Large intestine (tissue), 3 donors: Measurements from ENCODE around the gene AXL. TPM values are rescaled to one million over a fixed set of nuclear protein-coding genes. Genes with fewer than 3 reads are reported as not detected.

ENCODE experiments used
- DNase-seq, 2 donors: peaks; one replicate each; pipeline versions ENCODE4 v3.0.0 to v3.0.0-alpha.2; 2013
- H3K27ac ChIP-seq: one replicate; pipeline ENCODE4 v1.5.1; 2013; ENCODE audit warnings: low read length
- H3K27me3 ChIP-seq: 2 replicates; pipeline ENCODE4 v1.6.1; 2013; ENCODE audit warnings: low read length; ENCODE audit not compliant: control insufficient read depth, insufficient read depth
- H3K36me3 ChIP-seq: 2 replicates; pipeline ENCODE4 v1.6.1; 2013; ENCODE audit warnings: low read length; ENCODE audit not compliant: control insufficient read depth, insufficient read depth
- H3K4me1 ChIP-seq: one replicate; pipeline ENCODE4 v1.6.1; 2013; ENCODE audit warnings: low read length; ENCODE audit not compliant: control insufficient read depth, insufficient read depth
- H3K4me3 ChIP-seq: one replicate; pipeline ENCODE4 v1.5.1; 2013; ENCODE audit warnings: low read length
- H3K9me3 ChIP-seq: one replicate; pipeline ENCODE4 v1.6.1; 2013; ENCODE audit warnings: mild to moderate bottlenecking, low read depth, low read length, moderate library complexity; ENCODE audit not compliant: control insufficient read depth
- WGBS: methylation state at CpG from one replicate; pipeline ENCODE4 v1.1.5; 2013; ENCODE audit warnings: low lambda C conversion rate; ENCODE audit not compliant: insufficient coverage; 5-methylcytosine and 5-hydroxymethylcytosine counted together
- polyA plus RNA-seq: library from polyadenylated mRNA; unstranded; fragments of 120-200 nt; gene quantifications from one replicate; pipeline ENCODE4 v1.2.1, GENCODE V29; 2013

The AXL gene
- polyA plus RNA-seq, 1 donor = 16.0 TPM

- Histone ChIP-seq H3K9me3 (no peaks in the 10 kb centered on the region), H3K27me3 (no peaks in the 10 kb centered on the region), H3K4me1 (peaks cover 35% of the 10 kb centered on the region), H3K36me3 (peaks cover 96% of the 10 kb centered on the region), H3K4me3 (no peak overlapping the region), H3K27ac (peak overlapping the region; percentile 87)
- no CpG with 5 or more reads among the region's 4 CpGs for WGBS
- DNase-seq = peak; percentile 54 to 73
Observed at GRCh38 chr19:41298348-41298964, 79.4 kb downstream of the AXL start.

DNA sequence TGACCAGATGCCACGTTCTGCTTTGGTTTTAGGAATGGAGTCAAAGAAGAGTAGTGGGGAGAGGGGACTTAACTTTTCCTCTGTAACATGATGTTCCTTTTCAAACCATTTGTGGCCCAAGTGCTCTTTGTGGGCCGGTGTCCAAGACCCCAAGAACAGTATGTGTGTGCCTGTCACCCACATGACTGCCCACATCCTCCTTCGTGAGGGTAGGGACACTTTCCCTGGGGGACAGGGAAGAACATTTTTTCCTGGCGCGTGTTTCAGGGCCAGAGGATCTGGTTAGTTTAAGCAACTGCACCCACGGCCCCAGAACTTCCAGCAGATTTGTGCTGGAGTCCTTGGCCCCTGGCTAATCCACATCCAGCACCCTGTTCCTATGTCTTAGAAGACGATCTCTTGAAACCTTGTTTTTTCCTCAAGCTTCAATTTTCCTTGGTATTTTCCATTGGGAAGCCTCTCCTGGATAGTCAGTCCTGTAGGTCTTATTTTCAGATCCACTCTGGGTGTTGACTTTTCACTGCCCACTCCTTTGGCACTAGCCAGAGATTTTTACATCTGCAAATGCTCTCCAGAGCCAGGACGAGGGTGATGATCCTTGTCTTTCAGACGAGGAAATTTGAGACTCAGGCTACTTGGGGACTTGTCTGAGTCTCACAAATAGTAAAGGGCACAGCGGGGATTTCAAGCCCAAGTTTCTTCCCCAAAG, 80.2 kb downstream of the AXL start:
- DNase-seq = no peak
- Histone ChIP-seq H3K27me3 (no peaks in the 10 kb centered on the region), H3K36me3 (peaks cover 96% of the 10 kb centered on the region), H3K4me1 (peaks cover 33% of the 10 kb centered on the region), H3K9me3 (no peaks in the 10 kb centered on the region), H3K27ac (peak overlapping the region; percentile 87), H3K4me3 (no peak overlapping the region)
- WGBS = no CpG with 5 or more reads among the region's 10 CpGs

DNA sequence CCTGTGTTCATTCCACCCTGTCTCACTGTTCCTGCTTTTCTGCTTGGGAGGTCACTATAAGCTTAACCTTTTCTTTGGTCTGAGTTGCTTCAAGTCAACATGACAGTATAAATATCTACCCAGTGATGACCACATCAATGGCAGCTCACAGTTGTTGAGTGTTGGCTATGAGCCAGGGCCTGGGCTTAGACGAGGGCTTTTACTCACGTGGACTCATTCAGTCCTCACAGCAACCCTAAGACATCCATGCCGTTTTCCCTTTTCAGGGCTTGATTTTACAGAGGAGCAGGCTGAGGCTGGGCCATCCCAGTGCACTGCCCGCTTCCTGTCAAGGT, 80.7 kb downstream of the AXL start:
- no peaks in the 10 kb centered on the region for H3K9me3 ChIP-seq
- 100% methylated on average over 1 of the region's 4 CpGs for WGBS
- peak in 1 of 2 donors; percentile 33 for DNase-seq
- no peak overlapping the region for H3K4me3 ChIP-seq
- H3K27ac ChIP-seq = no peak overlapping the region
- H3K27me3 ChIP-seq = no peaks in the 10 kb centered on the region
- peaks cover 96% of the 10 kb centered on the region for H3K36me3 ChIP-seq
- peaks cover 28% of the 10 kb centered on the region for H3K4me1 ChIP-seq

DNA sequence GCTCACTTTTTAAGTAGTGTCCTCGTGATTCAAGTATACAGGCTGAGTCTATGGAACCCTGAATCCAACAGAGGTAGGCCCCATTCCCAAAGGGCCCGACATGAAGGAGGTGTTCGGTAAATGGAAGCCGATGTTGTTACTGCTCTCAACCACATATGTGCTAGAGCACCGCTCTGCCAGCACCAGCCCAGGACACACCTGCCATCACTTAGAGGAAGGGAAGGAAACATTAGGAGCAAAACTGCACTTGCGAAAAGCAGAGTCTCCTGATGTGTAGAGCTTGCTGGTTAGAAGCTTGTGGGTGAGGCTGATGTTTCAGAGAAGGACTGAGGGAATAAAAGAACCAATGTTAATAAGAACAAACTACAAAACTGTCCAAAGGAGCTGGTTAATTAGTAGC, 81.5 kb downstream of the AXL start:
- 100% methylated on average over 2 of the region's 6 CpGs for WGBS
- no peak for DNase-seq

DNA sequence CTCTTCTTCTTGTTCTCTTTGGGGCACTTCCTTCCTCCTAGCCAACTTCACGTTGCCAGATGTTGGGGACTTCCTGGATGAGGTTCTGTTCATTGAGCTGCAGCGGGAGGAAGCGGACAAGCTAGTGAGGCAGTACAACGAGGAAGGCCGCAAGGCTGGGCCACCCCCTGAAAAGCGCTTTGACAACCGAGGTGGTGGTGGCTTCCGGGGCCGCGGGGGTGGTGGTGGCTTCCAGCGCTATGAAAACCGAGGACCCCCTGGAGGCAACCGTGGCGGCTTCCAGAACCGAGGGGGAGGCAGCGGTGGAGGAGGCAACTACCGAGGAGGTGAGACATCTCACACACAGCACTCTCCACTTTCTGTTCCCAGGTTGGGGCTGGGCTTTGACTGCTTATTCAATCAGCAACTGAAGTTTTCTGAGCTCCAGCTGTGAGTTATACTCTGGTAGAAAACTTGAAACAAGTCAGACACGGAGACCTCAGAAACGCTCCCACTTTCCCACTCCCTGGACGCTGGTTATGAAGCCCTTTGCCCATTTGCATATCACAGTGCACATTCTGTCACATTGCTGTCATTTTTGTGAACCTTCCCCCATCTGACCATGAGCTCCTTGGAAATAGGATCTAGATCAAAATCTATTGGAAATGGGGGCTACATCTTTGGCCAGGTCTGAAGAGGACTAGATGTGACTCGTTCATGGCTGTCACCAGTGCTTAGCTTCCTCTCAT, 83.8 kb downstream of the AXL start:
- peaks cover 94% of the 10 kb centered on the region for H3K36me3 ChIP-seq
- no peaks in the 10 kb centered on the region for H3K27me3 ChIP-seq
- WGBS = 80% methylated on average over 1 of the region's 21 CpGs
- H3K27ac ChIP-seq = no peak overlapping the region
- DNase-seq = no peak
- H3K4me1 ChIP-seq = peaks cover 8% of the 10 kb centered on the region
- no peak overlapping the region for H3K4me3 ChIP-seq
- no peaks in the 10 kb centered on the region for H3K9me3 ChIP-seq

More for the DNA sequence above, 81.5 kb downstream of the AXL start:
- Histone ChIP-seq H3K4me1 (peaks cover 20% of the 10 kb centered on the region), H3K27ac (no peak overlapping the region), H3K4me3 (no peak overlapping the region), H3K36me3 (peaks cover 96% of the 10 kb centered on the region), H3K27me3 (no peaks in the 10 kb centered on the region), H3K9me3 (no peaks in the 10 kb centered on the region)

- Histone ChIP-seq H3K27ac (no peak overlapping the region), H3K9me3 (no peaks in the 10 kb centered on the region), H3K36me3 (peaks cover 88% of the 10 kb centered on the region), H3K27me3 (no peaks in the 10 kb centered on the region), H3K4me3 (no peak overlapping the region), H3K4me1 (peaks cover 4% of the 10 kb centered on the region)
- DNase-seq = no peak
- no CpG with 5 or more reads among the region's 14 CpGs for WGBS
Observed at GRCh38 chr19:41303954-41304353, 84.9 kb downstream of the AXL start.

GRCh38 chr19:41304706-41305483, 85.9 kb downstream of the AXL start:
- Histone ChIP-seq H3K4me3 (no peak overlapping the region), H3K36me3 (peaks cover 79% of the 10 kb centered on the region), H3K9me3 (no peaks in the 10 kb centered on the region), H3K27ac (no peak overlapping the region), H3K27me3 (no peaks in the 10 kb centered on the region), H3K4me1 (peaks cover 9% of the 10 kb centered on the region)
- no peak for DNase-seq
- no CpG with 5 or more reads among the region's 4 CpGs for WGBS

DNA sequence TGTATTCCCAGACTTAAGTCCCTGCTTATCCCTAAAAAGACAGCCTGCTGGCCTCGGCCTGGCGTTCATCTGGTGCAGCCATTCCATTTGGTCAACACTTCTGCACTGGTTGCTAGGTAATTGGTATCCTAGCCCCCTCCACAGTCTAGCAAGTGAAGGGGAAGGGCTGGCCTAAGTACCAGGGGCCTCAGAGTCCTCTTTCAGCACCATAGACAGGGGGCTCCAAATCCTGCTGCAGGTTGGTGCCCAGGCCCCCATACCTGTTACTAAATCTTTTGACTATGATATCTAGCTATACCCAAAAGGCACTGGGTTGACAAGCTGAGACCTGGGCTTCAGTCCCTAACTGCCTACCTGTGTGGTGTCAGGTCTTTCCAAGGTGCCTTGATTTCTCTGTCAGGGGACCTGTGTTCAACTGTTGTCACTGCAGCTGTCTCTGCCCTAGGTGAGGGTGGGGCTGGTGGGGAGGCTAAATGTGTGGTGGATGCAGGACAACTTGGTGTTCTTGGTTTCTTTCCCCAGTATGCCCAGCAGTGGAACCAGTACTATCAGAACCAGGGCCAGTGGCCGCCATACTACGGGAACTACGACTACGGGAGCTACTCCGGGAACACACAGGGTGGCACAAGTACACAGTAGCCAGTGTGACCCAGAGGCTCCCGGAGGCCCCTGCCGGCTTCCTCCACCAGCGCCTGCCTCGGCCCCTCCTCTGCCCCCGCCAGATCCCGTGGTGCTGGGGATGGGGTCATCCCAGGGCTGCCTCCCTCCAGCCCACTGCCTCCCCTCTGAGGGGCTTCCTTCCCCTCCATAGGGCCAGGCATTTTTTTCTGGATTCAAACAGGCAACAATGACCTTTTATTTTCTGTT, 87.1 kb downstream of the AXL start:
- no peaks in the 10 kb centered on the region for H3K27me3 ChIP-seq
- WGBS = no CpG with 5 or more reads among the region's 13 CpGs
- no peak for DNase-seq
- no peaks in the 10 kb centered on the region for H3K9me3 ChIP-seq
- peaks cover 66% of the 10 kb centered on the region for H3K36me3 ChIP-seq
- H3K27ac ChIP-seq = no peak overlapping the region
- peaks cover 15% of the 10 kb centered on the region for H3K4me1 ChIP-seq
- H3K4me3 ChIP-seq = no peak overlapping the region

DNA sequence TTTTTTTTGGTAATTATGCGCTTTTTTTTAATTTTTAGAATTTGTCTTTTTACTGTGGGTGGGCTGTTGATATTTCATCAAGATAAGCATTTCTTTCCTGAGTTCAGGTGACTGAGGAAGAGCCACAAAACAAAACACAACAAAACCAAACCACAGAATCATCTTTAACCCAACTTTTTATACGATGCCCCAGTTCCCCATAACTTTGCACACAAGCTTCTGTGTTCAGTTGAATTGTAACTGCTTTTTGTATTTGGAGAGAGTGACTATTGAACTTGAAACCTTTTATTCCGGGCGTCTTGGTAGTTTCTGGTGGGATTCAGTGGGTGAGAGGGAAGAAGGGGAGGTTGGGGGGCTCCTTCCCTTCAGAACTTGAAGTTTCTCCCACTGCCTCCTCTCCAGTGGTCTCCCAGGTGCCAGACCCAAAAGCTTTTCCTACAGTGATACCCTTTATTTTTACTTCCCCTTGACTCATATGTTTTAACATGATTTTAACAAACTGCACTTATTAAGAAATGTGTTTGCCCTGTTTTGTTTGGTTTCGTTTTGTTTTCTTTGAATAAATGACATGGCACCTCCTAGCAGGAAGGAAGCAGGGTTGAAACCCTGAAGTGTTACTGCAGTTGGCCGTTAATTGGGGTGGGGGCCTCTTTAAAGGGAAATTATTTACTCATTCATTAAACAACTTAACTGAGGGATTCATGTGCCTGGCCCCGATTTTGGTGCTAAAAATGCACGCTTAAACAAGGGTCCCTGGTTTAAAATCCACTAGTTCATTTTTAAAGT, 88.3 kb downstream of the AXL start:
- H3K9me3 ChIP-seq = no peaks in the 10 kb centered on the region
- H3K4me1 ChIP-seq = peaks cover 21% of the 10 kb centered on the region
- peaks cover 57% of the 10 kb centered on the region for H3K36me3 ChIP-seq
- H3K27me3 ChIP-seq = no peaks in the 10 kb centered on the region
- 86% methylated on average over 1 of the region's 8 CpGs for WGBS
- no peak overlapping the region for H3K4me3 ChIP-seq
- DNase-seq = no peak
- H3K27ac ChIP-seq = no peak overlapping the region
